Ramos (cell line): ENCODE measurements around the gene KRT16.
"Not testable (repeated sequence)": the region's sequence is repeated elsewhere in the genome, so short reads cannot be mapped to it uniquely, and the experiment has no call there.

Experiments
- in situ Hi-C: fragments of 300-500 bp; cut with MboI; formaldehyde crosslinking; loops from one replicate; pipeline ENCODE4 v1.14.3; 2022; ENCODE audit warnings: low sequenced_read_pairs; ENCODE audit not compliant: unreplicated experiment

KRT16 gene

DNA sequence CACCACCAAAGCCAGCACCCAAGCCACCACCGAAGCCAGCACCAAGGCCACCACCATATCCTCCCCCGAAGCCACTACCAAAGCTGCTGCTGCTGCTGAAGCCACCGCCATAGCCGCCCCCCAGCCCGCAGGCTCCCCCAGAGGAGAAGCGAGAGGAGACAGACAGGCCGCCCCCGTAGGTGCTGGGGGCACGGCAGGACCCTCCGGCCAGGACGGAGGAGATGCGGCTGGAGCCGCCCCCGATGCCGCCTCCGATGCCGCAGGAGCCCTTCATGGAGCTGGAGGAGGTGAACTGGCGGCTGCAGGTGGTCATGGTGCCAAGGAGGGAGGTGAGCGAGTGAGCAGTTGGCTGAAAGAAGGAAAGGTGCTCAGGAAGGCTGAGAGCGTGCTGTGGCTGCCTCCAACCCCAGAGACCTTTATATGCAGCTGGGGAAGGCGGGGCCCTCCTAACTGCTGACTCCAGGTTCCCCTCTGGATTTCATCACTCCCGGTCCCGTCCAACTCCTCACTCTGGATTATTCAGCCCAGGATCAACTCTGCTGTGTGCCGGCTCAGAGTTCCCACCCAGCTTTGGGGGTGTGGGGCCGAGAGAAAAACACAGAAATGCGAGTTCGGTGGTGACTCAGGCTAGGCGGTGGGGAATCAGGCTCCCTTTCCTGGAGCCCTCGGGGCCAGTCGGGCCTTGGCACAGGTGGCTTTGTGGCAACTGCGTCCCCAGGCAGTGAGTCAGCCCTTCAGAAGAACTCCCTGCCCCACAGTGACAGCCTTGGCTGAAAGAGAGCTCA is at the start of gene KRT16:
KRT16 (minus strand) TSS at position 392 of the 785 bp plus-strand sequence; CDS start at position 313, 79 bp downstream.
- in situ Hi-C loops = not testable (repeated sequence)

DNA sequence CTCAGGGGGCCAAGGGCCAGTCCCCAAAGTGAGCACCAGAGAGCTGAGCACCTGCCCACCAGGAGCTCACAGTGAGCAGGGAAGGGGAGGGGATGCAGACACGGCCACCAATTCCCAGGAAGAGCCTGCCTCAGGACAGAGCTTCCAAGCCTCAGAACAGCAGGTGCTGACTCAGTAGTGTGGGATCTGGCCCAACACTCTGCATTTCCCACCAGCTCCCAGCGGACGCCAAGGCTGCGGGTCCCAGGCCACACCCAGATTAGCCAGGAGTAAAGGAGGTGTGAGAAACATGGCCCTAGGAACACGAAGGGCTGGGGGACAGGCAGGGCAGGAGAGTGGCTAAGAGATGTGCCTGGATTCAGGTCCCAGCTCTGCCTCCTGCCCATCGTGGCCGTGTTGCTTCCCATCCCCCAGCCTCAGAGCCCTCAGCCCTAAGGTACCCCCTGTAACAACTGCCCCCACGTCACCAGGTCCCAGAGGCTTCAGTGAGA is 47.7 kb upstream of the KRT16 start:
- in situ Hi-C loops = loop anchor here (10.0 kb wide), 1 partner anchor 855 kb away; no protein-coding TSS in a partner anchor

DNA sequence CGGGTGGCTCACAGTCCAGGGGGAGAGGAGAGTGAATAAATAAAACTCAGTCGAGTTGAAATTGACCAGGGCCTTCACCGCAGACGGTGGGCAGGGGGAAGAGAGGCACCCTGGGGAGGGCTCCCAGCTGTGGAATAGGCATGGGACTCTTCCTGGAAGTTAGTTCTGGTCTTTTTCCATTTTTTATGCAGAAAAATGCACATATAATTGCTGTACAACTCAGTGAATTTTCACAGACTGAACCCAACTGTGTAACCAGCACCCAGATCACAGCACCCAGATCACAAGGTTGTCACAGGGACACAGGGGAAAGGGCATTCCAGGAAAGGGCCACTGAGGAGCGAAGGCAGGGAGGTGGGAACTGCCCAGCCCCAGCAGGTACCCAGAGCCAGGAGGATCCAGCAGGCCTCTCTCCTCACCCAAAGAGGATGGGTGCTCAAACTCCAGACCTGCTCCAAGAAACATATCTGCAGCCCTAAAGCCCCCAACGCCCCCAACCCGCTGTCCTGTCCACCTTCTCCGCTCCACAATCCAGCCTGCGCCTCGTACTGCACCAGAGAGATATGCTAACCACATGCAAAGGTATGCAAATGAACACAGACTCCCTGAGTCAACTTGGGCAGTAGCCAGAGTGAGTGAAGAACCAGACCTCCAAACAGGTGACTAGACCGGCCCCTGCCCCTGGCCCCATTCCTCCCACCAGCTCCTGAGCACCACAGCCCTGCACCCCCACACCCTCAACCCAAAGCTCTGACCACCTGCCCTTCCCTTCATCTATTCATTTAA is 47.1 kb upstream of the KRT16 start:
- in situ Hi-C loops = loop anchor here (10.0 kb wide), 2 partner anchors 745 to 855 kb away; no protein-coding TSS in a partner anchor

DNA sequence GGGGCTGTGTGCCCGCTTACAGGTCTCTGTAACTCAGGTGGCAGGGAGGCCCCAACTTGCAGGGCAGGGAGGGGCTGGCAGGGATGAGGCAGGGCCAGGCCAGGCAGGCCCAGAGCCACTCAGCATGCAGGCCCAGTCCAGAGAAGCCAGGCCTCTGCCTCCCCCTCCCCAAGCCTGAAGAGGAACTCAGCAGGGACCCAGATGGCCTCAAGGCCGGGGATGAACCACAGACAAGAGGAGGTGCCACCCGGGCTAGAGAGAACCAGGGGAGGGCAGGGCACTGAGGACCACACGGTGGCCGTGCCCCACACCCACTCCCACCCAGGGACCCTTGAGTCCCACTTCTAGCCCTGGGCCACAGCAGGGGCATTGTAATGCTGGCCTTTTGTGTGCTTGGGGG is 46.3 kb upstream of the KRT16 start:
- in situ Hi-C loops = loop anchor here (10.0 kb wide), 1 partner anchor 744 kb away; no protein-coding TSS in a partner anchor

DNA sequence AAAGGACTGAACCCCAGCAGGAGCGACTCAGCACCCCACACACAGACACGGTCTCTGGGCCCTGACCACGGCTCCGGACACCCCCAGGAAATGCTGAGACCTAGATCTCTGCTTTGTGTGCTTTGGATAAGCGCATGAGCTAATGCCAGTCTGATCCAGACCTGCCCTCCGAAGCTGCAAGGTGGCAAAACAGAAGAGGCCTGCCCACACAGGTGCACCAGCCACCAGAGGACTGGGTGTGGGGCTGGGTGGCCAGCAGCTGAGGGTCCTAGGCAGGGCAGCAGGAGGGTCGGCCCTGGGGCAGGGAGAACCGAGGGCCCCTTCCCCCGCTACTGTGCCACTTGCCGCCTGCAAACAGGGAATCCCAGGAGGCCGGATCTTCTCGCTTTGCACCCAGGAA is 45.4 kb upstream of the KRT16 start:
- in situ Hi-C loops = loop anchor here (10.0 kb wide), 1 partner anchor 743 kb away; no protein-coding TSS in a partner anchor

DNA sequence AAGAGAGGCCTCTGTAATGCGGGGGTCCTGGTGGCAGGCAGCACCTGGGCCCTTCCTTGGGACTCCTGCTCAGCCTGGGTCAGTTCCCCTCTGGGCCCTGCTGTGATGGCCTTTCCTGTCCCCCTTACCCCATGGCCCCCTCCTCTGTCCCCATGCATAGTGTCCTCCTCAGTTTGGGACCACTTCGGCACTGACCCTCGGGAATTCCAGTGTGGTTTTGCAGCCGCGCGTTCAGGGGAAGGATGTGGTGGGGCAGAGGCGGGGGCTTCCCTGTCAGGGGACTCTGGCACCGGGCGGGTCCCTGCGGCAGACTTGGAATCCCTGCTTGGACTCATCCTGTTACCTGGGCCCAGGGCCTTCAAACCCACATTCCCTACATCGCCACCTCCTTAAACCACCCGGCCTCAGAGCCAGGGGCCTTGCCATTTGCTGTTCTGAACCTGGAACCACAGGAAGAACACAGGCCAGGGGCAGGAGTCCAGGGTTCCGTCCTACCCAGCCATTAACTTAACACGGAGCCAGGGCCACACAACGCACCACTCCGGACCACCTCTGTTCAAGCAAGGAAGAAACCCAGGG is 44.7 kb upstream of the KRT16 start:
- in situ Hi-C loops = loop anchor here (10.0 kb wide), 1 partner anchor 742 kb away; no protein-coding TSS in a partner anchor

DNA sequence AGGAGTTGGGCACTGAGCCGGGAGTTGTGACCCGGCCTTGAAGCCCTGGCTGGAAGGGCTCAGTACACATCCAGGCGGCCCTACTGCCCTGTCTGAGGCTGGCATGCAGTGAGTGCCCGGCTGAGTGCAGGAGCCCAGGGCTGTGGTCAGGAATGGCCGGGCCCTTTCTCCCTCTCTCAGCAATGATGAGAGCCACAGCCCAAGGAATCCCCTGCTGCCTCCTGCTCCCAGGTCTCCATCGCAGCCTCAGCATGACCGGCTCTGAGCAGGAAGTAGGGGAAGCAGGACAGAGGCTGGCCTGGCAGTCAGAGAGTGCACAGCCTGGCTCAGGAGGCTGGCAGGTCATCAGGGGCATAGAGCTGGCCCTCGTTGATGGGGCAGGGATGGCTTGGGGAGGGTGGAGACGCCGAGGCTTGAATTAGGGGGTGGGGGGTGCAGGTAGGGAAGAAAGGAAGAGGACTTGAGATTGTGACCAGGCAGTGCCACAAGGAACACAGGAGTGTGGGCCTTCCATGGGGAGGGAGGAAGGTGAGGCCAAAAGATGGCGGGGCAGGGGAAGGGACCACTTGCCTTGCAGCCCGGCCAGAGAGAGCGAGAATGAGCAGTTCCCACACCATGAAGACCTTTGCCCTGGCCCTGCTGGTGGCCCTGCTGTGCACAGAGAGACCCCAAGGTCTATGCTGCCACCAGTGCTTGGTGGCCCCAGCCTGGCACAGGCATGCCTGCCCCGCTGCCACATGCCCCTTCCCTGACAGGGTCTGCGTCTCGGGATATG is 43.9 kb upstream of the KRT16 start:
- in situ Hi-C loops = loop anchor here (10.0 kb wide), 1 partner anchor 742 kb away; no protein-coding TSS in a partner anchor

DNA sequence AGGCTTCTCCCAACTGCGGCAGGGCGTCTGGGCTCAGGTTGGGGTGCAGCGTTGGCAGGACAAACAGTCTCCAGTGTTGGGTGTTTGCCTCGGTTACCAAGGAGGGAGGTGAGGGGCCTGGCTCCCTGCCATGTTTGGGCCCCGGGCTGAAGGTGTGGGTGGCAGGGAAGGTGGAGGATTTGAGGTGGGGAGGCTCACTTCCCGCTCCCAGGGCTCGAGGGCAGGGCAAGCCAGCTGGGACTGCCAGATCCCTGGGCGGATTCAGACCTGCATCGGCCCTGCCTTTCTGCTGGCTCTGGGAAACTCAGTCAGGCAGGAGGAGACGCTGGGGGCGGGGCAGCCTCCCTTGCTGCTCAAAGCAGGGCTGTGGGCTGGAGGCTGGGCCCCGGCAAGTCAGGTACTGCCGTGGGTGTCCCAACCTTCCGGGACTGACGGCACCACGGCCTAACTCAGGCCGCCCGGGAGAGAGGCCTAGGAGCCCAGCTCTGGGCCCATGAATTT is 43.1 kb upstream of the KRT16 start:
- in situ Hi-C loops = loop anchor here (10.0 kb wide), 1 partner anchor 741 kb away; no protein-coding TSS in a partner anchor

DNA sequence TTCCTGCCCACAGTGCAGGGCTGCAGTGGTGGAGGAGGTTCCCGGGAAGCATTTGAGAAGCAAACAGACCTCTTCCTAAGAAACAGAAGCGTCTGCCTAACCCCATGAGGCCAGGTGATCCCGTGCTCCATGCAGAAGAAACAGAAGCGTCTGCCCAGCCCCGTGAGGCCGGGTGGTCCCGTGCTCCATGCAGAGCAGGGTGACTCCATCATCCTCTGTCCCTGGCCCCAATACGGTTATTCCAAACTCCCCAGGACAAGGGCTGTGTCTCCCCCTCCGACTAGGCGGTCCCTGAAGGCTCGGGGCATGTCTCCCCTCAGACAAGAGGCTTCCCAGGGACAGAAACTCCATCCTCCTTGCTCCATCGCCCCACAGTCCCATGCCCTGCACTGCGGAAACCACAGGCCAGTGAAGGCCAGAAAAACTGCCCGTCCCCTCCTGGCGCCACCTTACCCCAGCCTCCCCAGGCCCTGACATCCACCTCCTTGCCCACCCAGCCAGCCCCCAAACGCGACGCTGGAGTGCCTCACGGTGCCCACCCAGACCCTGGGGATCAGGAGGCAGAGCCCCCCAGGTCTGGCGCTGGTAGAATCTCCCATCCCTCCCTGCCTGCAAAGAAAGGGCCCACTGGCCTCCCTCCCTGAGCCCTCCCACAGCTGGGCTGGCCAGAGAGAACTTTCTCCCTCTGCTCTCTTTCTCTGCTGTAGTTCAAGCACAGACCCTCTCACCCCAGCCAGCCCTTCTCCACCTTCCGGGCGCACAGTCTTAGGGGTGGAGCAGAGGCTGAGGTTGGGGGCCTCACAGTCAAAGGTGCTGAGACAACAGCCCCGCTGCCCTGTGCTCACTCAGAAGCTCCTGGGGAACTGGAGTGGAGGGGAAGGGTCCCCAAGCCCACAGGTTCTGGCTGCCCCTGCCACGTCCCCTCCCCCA is 42.4 kb upstream of the KRT16 start:
- in situ Hi-C loops = loop anchor here (10.0 kb wide), 1 partner anchor 740 kb away; no protein-coding TSS in a partner anchor

DNA sequence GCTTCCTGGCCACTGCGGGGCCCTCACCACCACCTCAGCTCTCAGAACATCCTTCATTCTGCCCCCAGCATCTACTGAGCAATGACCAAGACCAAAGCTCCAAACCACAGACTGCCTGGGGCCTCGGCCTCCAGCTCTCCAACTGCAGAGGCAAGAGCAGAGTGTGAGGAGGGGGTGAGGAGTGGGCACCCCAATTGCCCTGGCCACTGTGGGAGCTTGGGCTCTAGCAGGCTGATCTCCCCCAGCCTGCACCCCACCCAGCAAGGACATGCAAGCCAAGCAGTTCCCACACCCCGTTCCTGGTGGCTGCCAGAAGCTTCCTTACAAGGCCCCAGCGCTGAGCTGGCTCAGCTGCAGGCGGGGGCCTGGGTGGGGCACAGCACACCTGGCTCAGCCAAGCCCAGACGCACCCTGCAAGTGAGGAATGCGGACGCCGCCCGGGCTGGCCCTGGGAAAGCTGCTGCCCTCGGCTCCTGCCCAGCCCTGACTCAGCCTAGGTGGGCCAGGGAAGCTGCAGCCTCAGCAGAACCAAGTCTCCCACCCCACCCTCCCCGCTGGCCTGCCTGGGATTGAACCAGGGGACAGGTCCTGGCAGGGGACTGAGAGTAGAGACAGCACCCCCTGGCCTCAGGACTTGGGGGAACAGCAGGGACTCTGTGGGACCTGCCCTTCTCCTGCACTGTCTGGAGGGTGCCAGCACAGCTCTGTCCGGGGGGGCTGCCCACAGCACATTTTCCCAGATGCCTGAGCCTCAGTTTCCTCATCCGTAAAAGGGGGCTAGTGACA is 41.5 kb upstream of the KRT16 start:
- in situ Hi-C loops = loop anchor here (10.0 kb wide), 1 partner anchor 739 kb away; no protein-coding TSS in a partner anchor

DNA sequence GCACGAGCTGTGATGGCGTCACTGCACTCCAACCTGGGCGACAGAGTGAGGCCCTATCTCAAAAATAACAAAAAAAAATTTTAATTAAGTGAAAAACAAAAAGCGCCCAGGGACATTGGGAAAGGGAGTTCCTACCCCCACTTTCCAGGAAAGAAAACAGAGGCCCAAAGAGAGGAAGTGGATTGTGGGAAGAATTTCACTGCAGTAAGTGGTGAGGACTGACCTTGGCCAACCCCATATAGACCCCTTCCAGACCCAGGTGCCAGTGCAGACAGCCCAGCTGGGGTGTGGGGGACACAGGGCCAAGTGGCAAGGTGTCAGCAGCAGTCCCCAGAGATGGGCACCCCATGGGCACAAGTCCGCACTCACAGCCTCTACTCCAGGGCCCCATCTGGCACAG is 40.9 kb upstream of the KRT16 start:
- in situ Hi-C loops = loop anchor here (10.0 kb wide), 1 partner anchor 739 kb away; no protein-coding TSS in a partner anchor

DNA sequence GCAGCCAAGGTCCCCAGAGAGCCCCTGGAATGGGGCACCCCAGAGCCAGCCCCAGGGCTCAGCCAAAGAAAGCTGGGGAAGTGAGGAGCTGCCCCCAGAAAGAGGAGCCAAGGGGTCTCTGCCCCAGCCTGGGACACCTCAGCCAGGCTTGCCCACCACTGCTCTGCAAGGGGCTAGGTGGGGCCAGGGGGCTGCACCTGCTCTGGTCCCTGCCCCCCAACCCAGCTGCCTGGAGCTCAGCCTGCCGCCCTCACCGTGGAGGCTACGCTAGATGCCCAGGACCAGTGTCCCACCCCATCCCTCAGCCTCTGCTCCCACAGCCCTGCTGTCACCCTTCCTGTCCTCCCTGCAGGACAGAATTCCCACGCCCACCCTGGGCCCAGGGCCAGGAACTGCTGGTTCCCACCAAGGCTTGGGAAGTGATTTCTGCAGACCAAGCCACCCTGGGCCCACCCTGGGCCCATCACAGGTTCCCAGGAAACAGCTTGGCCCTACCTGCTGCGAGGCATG is 39.9 kb upstream of the KRT16 start:
- in situ Hi-C loops = loop anchor here (10.0 kb wide), 1 partner anchor 738 kb away; no protein-coding TSS in a partner anchor

DNA sequence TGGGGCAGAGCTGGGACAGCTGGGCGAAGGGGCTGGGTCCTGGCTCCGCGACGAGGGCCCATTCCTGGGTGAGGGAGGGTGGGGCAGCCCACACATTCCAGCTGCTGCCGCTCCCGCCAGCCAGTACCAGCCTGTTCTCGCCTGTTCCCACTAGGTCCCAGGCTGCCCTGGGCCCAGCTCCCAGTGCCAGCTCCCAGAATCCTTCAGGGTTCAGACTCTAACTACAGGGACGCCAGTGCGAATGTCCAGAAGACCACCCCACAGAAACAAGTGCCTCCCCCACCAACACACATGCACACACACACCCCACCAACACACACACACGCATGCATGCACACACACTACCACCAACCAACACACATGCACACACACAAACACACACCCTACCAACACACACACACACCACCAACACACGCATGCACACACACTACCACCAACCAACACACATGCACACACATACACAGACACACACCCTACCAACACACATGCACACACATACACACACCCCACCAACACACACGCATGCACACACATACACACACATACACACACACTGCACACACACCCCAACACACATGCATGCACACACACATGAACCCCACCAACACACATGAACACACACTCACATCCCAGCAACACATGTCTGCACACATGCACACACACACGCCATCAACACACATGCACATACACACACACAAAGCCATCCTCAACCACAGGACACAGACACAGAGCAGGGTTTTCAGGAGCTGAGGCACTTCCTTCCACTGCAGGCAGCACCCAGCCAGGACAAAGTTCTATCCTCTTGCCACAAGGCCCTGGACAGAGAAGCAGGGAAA is 39.3 kb upstream of the KRT16 start:
- in situ Hi-C loops = loop anchor here (10.0 kb wide), 1 partner anchor 737 kb away; no protein-coding TSS in a partner anchor

DNA sequence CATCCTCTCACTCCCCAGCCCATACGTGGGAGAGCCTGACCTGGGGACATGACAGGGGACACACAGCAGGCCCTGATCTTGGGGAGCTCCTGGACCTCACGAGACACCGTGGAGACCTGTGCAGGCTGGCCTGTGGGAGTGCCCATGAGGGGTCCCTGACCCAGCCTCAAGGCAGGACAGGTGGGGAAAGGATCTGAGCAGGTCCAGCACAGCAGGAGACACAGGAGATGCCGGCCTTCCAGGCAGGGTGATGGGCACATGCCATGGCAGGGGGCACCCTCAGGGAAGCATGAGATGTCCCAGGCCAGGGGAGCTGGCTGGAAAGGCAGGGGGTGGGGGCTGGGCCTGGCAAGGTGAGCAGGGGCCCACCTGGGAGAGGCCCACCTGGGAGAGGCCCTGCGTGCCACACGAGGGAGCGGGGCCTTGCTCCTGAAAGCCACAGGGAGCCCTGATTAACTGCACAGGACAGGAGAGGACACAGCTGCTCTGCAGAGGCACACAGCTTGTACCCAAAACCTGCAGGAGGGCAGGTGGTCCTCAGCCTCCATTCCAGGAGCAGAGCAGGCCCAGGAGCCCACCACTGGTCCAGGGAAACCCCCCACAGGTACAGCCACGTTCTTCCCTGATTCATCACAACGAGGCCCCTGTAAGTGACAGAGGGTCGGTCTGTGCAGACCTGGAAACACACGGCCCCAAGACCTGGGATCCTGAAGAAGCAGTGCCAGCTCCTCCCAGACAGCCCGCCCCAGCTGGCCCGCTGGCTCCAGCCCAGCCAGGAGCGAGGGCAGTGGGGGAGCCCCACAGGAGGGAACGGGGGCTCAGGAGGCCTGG is 38.4 kb upstream of the KRT16 start:
- in situ Hi-C loops = loop anchor here (10.0 kb wide), 1 partner anchor 736 kb away; no protein-coding TSS in a partner anchor

DNA sequence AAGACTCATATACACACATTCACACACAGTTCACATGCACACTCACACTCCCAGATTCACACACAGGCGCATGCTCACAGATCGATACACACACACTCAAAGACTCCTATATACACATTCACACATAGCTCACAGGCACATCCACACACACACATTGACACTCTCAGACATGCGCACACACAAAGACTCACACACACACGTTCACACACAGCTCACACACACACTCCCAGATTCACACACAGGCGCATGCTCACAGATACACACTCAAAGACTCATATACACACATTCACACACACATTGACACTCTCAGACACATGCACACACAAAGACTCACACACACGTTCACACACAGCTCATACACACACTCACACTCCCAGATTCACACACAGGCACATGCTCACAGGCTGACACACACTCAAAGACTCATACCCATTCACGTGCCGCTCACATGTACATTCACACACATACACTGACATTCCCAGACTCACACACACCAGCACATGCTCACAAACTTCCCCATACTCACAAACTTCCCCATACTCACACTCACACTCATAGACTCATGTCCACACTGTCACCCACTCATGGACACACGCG is 37.5 kb upstream of the KRT16 start:
- in situ Hi-C loops = loop anchor here (10.0 kb wide), 1 partner anchor 735 kb away; no protein-coding TSS in a partner anchor
